ENCODE measurements around the gene SLMAP. TPM values are rescaled to one million over a fixed set of nuclear protein-coding genes. Genes with fewer than 3 reads are reported as not detected.

Gene SLMAP
- total and polyA plus RNA-seq, 2 experiments from 2014 or later: 32.1 to 73.0 TPM

- no peak for TF ChIP-seq CTCF (conservative IDR thresholded peaks at IDR 0.05; ENCODE audit: low read depth in 2 of 2)
- no peak for TF ChIP-seq CREB1 (CRISPR knock-in tag; IDR thresholded peaks at IDR 0.05; ENCODE audit: low read depth)
Observed at GRCh38 chr3:57753016-57753415, 3.1 kb upstream of the SLMAP start (continued).

GRCh38 chr3:57755368-57755675 is 787 bp upstream of the SLMAP start:
- Histone ChIP-seq H3K4me1 (ENCODE audit: insufficient read depth) (peaks cover 8% of the 10 kb centered on the region), H2AFZ (peak overlapping the region; percentile 77; the same call in 1 of the 2 replicates), H3K9me2 (ENCODE audit: insufficient read depth) (no peaks in the 10 kb centered on the region), H3K27me3 (ENCODE audit: insufficient read depth) (no peaks in the 10 kb centered on the region), H3K4me3 (peak overlapping the region; percentile 58), H3K79me2 (replicated peaks; ENCODE audit: insufficient read depth) (peaks cover 35% of the 10 kb centered on the region), H3K36me3 (ENCODE audit: insufficient read depth) (no peaks in the 10 kb centered on the region), H3K4me2 (peak overlapping the region; percentile 81), H3F3A (replicated peaks; ENCODE audit: low read depth) (no peaks in the 10 kb centered on the region), H4K20me1 (replicated peaks; ENCODE audit: insufficient read depth) (peaks cover 18% of the 10 kb centered on the region; the same call in 1 of the 2 replicates), H3K27ac (ENCODE audit: low read depth) (peak overlapping the region; percentile 88)
- peaks cover 23% of the 10 kb centered on the region for H3K36me3 Mint-ChIP-seq (ENCODE audit: low read depth)
- no peaks in the 10 kb centered on the region; the same call in 2 of the 3 replicates for H3K9me3 Mint-ChIP-seq
- no peak for TF ChIP-seq JUNB (IDR thresholded peaks at IDR 0.05; ENCODE audit: unreplicated experiment)
- TF ChIP-seq CTCF (conservative IDR thresholded peaks at IDR 0.05; ENCODE audit: low read depth in 2 of 2): peak in 1 of 2 experiments; percentile 37; a peak in 2 of 4 replicates
- no peak for TF ChIP-seq NANOG (IDR thresholded peaks at IDR 0.05; ENCODE audit: borderline replicate concordance)
- no peak for TF ChIP-seq POLR2AphosphoS5 (IDR thresholded peaks at IDR 0.05; ENCODE audit: low read depth)
- ATAC-seq (peak; percentile 16), DNase-seq (ENCODE audit: low spot score) (peak; percentile 85)
- peaks cover 3% of the 10 kb centered on the region for H3K27me3 Mint-ChIP-seq (ENCODE audit: insufficient read depth, low read depth, poor library complexity)
- peak overlapping the region; percentile 97 for H3K4me3 Mint-ChIP-seq
- H3K27ac Mint-ChIP-seq: peak overlapping the region; percentile 99
- peaks cover 7% of the 10 kb centered on the region; the same call in 2 of the 3 replicates for H3K4me1 Mint-ChIP-seq

- peak overlapping the region; percentile 81 for H3K4me2 ChIP-seq
- Mint-ChIP-seq H3K36me3 (ENCODE audit: low read depth) (peaks cover 26% of the 10 kb centered on the region), H3K27ac (peak overlapping the region; percentile 99), H3K9me3 (no peaks in the 10 kb centered on the region; the same call in 2 of the 3 replicates), H3K27me3 (ENCODE audit: insufficient read depth, low read depth, poor library complexity) (peaks cover 3% of the 10 kb centered on the region), H3K4me1 (peaks cover 7% of the 10 kb centered on the region; the same call in 2 of the 3 replicates), H3K4me3 (peak overlapping the region; percentile 97)
- H3K27me3 ChIP-seq (ENCODE audit: insufficient read depth): no peaks in the 10 kb centered on the region
- peak; percentile 36 for ATAC-seq
- peaks cover 49% of the 10 kb centered on the region for H3K79me2 ChIP-seq (replicated peaks; ENCODE audit: insufficient read depth)
- H2AFZ ChIP-seq: peak overlapping the region; percentile 77; the same call in 1 of the 2 replicates
- no peaks in the 10 kb centered on the region for H3K36me3 ChIP-seq (ENCODE audit: insufficient read depth)
- H3K4me3 ChIP-seq: peak overlapping the region; percentile 58
- H3F3A ChIP-seq (replicated peaks; ENCODE audit: low read depth): no peaks in the 10 kb centered on the region
- H3K27ac ChIP-seq (ENCODE audit: low read depth): peak overlapping the region; percentile 88
- peaks cover 8% of the 10 kb centered on the region for H3K4me1 ChIP-seq (ENCODE audit: insufficient read depth)
- peak; percentile 62 for DNase-seq (ENCODE audit: low spot score)
- H4K20me1 ChIP-seq (replicated peaks; ENCODE audit: insufficient read depth): peaks cover 29% of the 10 kb centered on the region
- no peaks in the 10 kb centered on the region for H3K9me2 ChIP-seq (ENCODE audit: insufficient read depth)
- TF ChIP-seq ETS1 (IDR thresholded peaks at IDR 0.05) (no peak), EZH2phosphoT487 (IDR thresholded peaks at IDR 0.05; ENCODE audit: unreplicated experiment) (no peak), POLR2AphosphoS5 (IDR thresholded peaks at IDR 0.05; ENCODE audit: low read depth) (no peak)
Observed at GRCh38 chr3:57756528-57757401, 656 bp downstream of the SLMAP start.
